ENCODE measurements around the gene ADGRD2. TPM values are rescaled to one million over a fixed set of nuclear protein-coding genes. Genes with fewer than 3 reads are reported as not detected.

ADGRD2 gene
- total and polyA plus RNA-seq, 2 of the 13 experiments (the other 11 are each of a cell fraction or from before 2014, with no cell fraction given) = not detected

DNA sequence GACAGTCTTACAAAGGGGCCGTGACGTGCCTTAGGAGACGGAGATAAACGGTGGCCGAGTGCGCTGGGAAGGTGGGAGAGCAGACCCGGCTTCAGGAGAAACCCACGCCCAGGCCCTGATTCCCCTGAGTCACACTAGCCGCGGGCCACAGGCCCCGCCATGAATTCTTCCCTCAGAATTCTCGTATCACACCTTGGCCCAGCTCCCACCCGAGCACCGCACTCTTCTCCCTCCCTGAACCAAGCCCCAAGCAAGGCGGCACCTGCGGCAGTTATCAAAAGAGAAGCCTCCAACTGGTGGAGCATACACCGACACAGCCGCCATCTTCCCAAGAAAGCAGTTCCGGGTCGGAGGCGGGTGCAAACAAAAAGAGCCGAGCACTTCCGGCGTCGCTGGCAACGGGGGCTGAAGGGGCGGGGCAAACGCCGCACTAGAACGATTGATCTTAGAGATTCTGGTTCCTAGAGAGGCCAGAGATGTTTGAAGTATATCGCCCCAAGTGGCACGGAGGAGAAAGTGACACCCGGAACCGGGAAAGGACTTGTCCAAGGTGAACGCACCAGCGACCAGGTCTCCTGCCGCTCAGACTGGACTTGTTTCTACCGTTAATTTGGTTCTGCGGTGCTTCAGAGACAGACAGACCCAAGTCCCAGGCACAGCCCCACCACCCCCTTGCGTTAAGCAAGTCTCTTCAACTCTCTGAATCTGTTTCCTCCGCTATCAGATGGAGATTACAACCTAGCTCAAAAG, 35.0 kb upstream of the ADGRD2 start, which contains the start of gene PSMB7 (continued):
- peak; percentile 71 for TF ChIP-seq HMGXB4 (CRISPR knock-in tag; IDR thresholded peaks at IDR 0.05; ENCODE audit: borderline replicate concordance in 1 of 2, low read depth in 1 of 2)
- no peak; the same call in 1 of the 2 replicates for TF ChIP-seq UBTF (CRISPR knock-in tag; IDR thresholded peaks at IDR 0.05)
- TF ChIP-seq ZFP36L1 (CRISPR knock-in tag; IDR thresholded peaks at IDR 0.05) = 0 out of 2 replicates have a peak, but pooled peaks have one; percentile 61
- peak; percentile 60 for TF ChIP-seq RBM39 (IDR thresholded peaks at IDR 0.05; ENCODE audit: low read depth, low read length, poor library complexity, severe bottlenecking)
- TF ChIP-seq, protein P1, sequence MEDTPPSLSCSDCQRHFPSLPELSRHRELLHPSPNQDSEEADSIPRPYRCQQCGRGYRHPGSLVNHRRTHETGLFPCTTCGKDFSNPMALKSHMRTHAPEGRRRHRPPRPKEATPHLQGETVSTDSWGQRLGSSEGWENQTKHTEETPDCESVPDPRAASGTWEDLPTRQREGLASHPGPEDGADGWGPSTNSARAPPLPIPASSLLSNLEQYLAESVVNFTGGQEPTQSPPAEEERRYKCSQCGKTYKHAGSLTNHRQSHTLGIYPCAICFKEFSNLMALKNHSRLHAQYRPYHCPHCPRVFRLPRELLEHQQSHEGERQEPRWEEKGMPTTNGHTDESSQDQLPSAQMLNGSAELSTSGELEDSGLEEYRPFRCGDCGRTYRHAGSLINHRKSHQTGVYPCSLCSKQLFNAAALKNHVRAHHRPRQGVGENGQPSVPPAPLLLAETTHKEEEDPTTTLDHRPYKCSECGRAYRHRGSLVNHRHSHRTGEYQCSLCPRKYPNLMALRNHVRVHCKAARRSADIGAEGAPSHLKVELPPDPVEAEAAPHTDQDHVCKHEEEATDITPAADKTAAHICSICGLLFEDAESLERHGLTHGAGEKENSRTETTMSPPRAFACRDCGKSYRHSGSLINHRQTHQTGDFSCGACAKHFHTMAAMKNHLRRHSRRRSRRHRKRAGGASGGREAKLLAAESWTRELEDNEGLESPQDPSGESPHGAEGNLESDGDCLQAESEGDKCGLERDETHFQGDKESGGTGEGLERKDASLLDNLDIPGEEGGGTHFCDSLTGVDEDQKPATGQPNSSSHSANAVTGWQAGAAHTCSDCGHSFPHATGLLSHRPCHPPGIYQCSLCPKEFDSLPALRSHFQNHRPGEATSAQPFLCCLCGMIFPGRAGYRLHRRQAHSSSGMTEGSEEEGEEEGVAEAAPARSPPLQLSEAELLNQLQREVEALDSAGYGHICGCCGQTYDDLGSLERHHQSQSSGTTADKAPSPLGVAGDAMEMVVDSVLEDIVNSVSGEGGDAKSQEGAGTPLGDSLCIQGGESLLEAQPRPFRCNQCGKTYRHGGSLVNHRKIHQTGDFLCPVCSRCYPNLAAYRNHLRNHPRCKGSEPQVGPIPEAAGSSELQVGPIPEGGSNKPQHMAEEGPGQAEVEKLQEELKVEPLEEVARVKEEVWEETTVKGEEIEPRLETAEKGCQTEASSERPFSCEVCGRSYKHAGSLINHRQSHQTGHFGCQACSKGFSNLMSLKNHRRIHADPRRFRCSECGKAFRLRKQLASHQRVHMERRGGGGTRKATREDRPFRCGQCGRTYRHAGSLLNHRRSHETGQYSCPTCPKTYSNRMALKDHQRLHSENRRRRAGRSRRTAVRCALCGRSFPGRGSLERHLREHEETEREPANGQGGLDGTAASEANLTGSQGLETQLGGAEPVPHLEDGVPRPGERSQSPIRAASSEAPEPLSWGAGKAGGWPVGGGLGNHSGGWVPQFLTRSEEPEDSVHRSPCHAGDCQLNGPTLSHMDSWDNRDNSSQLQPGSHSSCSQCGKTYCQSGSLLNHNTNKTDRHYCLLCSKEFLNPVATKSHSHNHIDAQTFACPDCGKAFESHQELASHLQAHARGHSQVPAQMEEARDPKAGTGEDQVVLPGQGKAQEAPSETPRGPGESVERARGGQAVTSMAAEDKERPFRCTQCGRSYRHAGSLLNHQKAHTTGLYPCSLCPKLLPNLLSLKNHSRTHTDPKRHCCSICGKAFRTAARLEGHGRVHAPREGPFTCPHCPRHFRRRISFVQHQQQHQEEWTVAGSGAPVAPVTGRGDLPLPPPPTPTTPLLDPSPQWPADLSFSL (CRISPR knock-in tag; IDR thresholded peaks at IDR 0.05) = no peak
- TF ChIP-seq, protein P2, sequence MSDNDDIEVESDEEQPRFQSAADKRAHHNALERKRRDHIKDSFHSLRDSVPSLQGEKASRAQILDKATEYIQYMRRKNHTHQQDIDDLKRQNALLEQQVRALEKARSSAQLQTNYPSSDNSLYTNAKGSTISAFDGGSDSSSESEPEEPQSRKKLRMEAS (IDR thresholded peaks at IDR 0.05) = no peak
- TF ChIP-seq, protein P3, sequence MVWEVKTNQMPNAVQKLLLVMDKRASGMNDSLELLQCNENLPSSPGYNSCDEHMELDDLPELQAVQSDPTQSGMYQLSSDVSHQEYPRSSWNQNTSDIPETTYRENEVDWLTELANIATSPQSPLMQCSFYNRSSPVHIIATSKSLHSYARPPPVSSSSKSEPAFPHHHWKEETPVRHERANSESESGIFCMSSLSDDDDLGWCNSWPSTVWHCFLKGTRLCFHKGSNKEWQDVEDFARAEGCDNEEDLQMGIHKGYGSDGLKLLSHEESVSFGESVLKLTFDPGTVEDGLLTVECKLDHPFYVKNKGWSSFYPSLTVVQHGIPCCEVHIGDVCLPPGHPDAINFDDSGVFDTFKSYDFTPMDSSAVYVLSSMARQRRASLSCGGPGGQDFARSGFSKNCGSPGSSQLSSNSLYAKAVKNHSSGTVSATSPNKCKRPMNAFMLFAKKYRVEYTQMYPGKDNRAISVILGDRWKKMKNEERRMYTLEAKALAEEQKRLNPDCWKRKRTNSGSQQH (CRISPR knock-in tag; IDR thresholded peaks at IDR 0.05; ENCODE audit: low read depth) = peak; percentile 61; the same call in 1 of the 2 replicates
- TF ChIP-seq FOXA1 (IDR thresholded peaks at IDR 0.05) = no peak
- TF ChIP-seq FOXA1 (CRISPR knock-in tag; IDR thresholded peaks at IDR 0.05) = peak; percentile 22; the same call in 1 of the 2 replicates
- TF ChIP-seq ZNF451 (CRISPR knock-in tag; IDR thresholded peaks at IDR 0.05) = no peak
- TF ChIP-seq HNF4A (CRISPR knock-in tag; IDR thresholded peaks at IDR 0.05) = peak; percentile 27; the same call in 1 of the 2 replicates
- no peak for TF ChIP-seq DPF2 (CRISPR knock-in tag; IDR thresholded peaks at IDR 0.05; ENCODE audit: borderline replicate concordance, low read depth)
- no peak for TF ChIP-seq NR2F2 (IDR thresholded peaks at IDR 0.05; ENCODE audit: borderline replicate concordance, low read depth)
- peak; percentile 90 for TF ChIP-seq SP4 (CRISPR knock-in tag; IDR thresholded peaks at IDR 0.05)
- TF ChIP-seq NBN (conservative IDR thresholded peaks at IDR 0.05) = no peak
- no peak for TF ChIP-seq ZNF431 (CRISPR knock-in tag; IDR thresholded peaks at IDR 0.05; ENCODE audit: borderline replicate concordance, low read depth)
- TF ChIP-seq NCOA1 (CRISPR knock-in tag; IDR thresholded peaks at IDR 0.05) = 0 out of 2 replicates have a peak, but pooled peaks have one; percentile 16

All from HepG2 (cell line).